Endothelial cell of umbilical vein (primary cell): ENCODE measurements around the gene RBM6. TPM values are rescaled to one million over a fixed set of nuclear protein-coding genes. Genes with fewer than 3 reads are reported as not detected.

Source experiments
- BruUV-seq: library from RNA; stranded (reverse); fragments of 400-500 nt; replicated peaks from 2 replicates; lab custom pipeline; 2021; lab: Mats Ljungman, UMichigan
- CTCF ChIA-PET: fragments of 300-600, 350-600 bp; sonication (Branson Sonifier 250); formaldehyde crosslinking; loops from one replicate; lab custom pipeline; 2021; ENCODE audit warnings: antibody characterized with exemption, inconsistent platforms; lab: Charles Lee
- POLR2A ChIA-PET: fragments of 300-600, 350-600 bp; sonication (Branson Sonifier 250); formaldehyde crosslinking; loops from one replicate; lab custom pipeline; 2021; ENCODE audit warnings: antibody characterized with exemption, inconsistent platforms; lab: Charles Lee
- DNase-seq: peaks from one replicate; pipeline ENCODE4 v3.0.0-alpha.2; 2011; ENCODE audit warnings: low read depth, low spot score
- FAIRE-seq: peaks from 2 replicates; lab custom pipeline; 2011; peaks lifted over from hg19 to GRCh38; lab: Jason Lieb, UNC
- H2AFZ ChIP-seq: 2 replicates; pipeline ENCODE4 v1.6.0; 2012; ENCODE audit warnings: low read depth, low read length, control low read depth, inconsistent platforms
- H3K27ac ChIP-seq: 2 replicates; pipeline ENCODE4 v1.5.1; 2011; ENCODE audit warnings: low read depth, mild to moderate bottlenecking, control low read depth, low read length, moderate library complexity; ENCODE audit not compliant: insufficient read depth
- H3K27me3 ChIP-seq, 2 experiments: 2 replicates each; pipeline versions ENCODE4 v1.6.0 to v1.6.1; 2011; ENCODE audit warnings: low read length in 2 of 2, mixed read lengths in 1 of 2; ENCODE audit not compliant: control insufficient read depth in 2 of 2, insufficient read depth in 2 of 2
- H3K36me3 ChIP-seq, 2 experiments: 2 replicates in 1 of 2; 3 replicates in 1 of 2; pipeline ENCODE4 v1.5.1; 2011; ENCODE audit warnings: low read length in 2 of 2, mild to moderate bottlenecking in 1 of 2, moderate library complexity in 1 of 2; ENCODE audit not compliant: control insufficient read depth in 2 of 2, insufficient read depth in 2 of 2; ENCODE audit errors: extremely low read depth in 1 of 2
- H3K4me1 ChIP-seq: 3 replicates; pipeline ENCODE4 v1.5.1; 2011; ENCODE audit warnings: mild to moderate bottlenecking, low read length; ENCODE audit not compliant: control insufficient read depth, insufficient read depth; ENCODE audit errors: extremely low read depth
- H3K4me2 ChIP-seq: 2 replicates; pipeline ENCODE4 v1.6.1; 2011; ENCODE audit warnings: low read length, control low read depth, mixed read lengths; ENCODE audit not compliant: insufficient read depth
- H3K4me3 ChIP-seq, 3 experiments: fragments of 200-600 bp in 1 of 3; sonication (generic), shearing (Covaris generic) in 1 of 3; replicated peaks in 1 of 3; 2 replicates each; pipeline ENCODE4 v1.5.1; 2011 to 2016; ENCODE audit warnings: control low read depth in 3 of 3, low read length in 3 of 3, mild to moderate bottlenecking in 2 of 3, inconsistent platforms in 1 of 3, low read depth in 1 of 3, moderate library complexity in 1 of 3; ENCODE audit not compliant: insufficient read depth in 1 of 3
- H3K79me2 ChIP-seq: 2 replicates; pipeline ENCODE4 v1.6.0; 2012; ENCODE audit warnings: low read length, inconsistent platforms; ENCODE audit not compliant: control insufficient read depth, insufficient read depth
- H3K9ac ChIP-seq: replicated peaks from 2 replicates; pipeline ENCODE3; 2011; ENCODE audit warnings: low read length, control low read depth; ENCODE audit not compliant: insufficient read depth; ENCODE audit errors: extremely low read depth
- H3K9me1 ChIP-seq: replicated peaks from 3 replicates; pipeline ENCODE4 v1.6.0; 2011; ENCODE audit warnings: mild to moderate bottlenecking, low read length; ENCODE audit not compliant: control insufficient read depth, insufficient read depth; ENCODE audit errors: extremely low read depth
- H3K9me3 ChIP-seq: replicated peaks from 2 replicates; pipeline ENCODE4 v1.5.1; 2012; ENCODE audit warnings: low read length, inconsistent platforms; ENCODE audit not compliant: control insufficient read depth, insufficient read depth
- H4K20me1 ChIP-seq: replicated peaks from 2 replicates; pipeline ENCODE3; 2011; ENCODE audit warnings: mild to moderate bottlenecking, low read length; ENCODE audit not compliant: control insufficient read depth, insufficient read depth; ENCODE audit errors: extremely low read depth
- EZH2 ChIP-seq: IDR thresholded peaks from 2 replicates; pipeline ENCODE4 v1.6.1; 2012; ENCODE audit warnings: borderline replicate concordance, low read depth, mild to moderate bottlenecking, moderate library complexity, low read length, inconsistent platforms; ENCODE audit not compliant: severe bottlenecking
- FOS ChIP-seq: IDR thresholded peaks from 2 replicates; pipeline ENCODE4 v1.6.1; 2011; ENCODE audit warnings: mild to moderate bottlenecking, low read length, moderate library complexity, borderline replicate concordance; ENCODE audit not compliant: insufficient read depth
- GATA2 ChIP-seq: IDR thresholded peaks from 2 replicates; pipeline ENCODE4 v1.7.0; 2011; ENCODE audit warnings: low read depth, mild to moderate bottlenecking, moderate library complexity, mixed read lengths, low read length; ENCODE audit not compliant: insufficient read length, insufficient read depth
- JUN ChIP-seq: IDR thresholded peaks from 2 replicates; pipeline ENCODE4 v1.6.1; 2011; ENCODE audit warnings: borderline replicate concordance, low read depth; ENCODE audit not compliant: insufficient read length, insufficient read depth
- MYC ChIP-seq: IDR thresholded peaks from one replicate; pipeline ENCODE4 v1.6.1; 2011; ENCODE audit warnings: mild to moderate bottlenecking, low read depth, low read length
- POLR2A ChIP-seq: IDR thresholded peaks from 2 replicates; pipeline ENCODE4 v1.6.1; 2012; ENCODE audit warnings: low read depth, mild to moderate bottlenecking, control low read depth, low read length
- POLR2AphosphoS5 ChIP-seq: IDR thresholded peaks from 2 replicates; pipeline ENCODE4 v1.6.1; 2012; ENCODE audit warnings: low read depth, mild to moderate bottlenecking, control low read depth, low read length, moderate library complexity; ENCODE audit not compliant: insufficient read depth
- dilution Hi-C: fragments of 300-500 bp; cut with MboI; formaldehyde crosslinking; loops from one replicate; pipeline ENCODE4 v1.15.0; 2019; ENCODE audit warnings: low sequenced_read_pairs; ENCODE audit not compliant: extremely low pct_ligation_motif_present
- intact Hi-C: fragments of 100-400 bp; cut with micrococcal nuclease; formaldehyde crosslinking; loops from one replicate; pipeline ENCODE4 v1.10.0; 2022
- polyA plus RNA-seq, 4 experiments: library from polyadenylated mRNA; depleted of rRNA in 3 of 4; stranded (reverse) in 3 of 4; unstranded in 1 of 4; fragments of >200 nt; gene quantifications; 2 replicates each; pipeline versions ENCODE4 v1.2.1 to v1.2.3, GENCODE V29; 2011 to 2012; ENCODE audit warnings: missing spikeins in 1 of 4
- total RNA-seq: library from RNA; stranded (reverse); gene quantifications from 2 replicates; pipeline ENCODE4 v1.2.3, GENCODE V29; 2021
- TF ChIP-seq, protein P1 (sequence below): IDR thresholded peaks from 2 replicates; pipeline ENCODE4 v1.6.1; 2011; ENCODE audit not compliant: insufficient read depth, insufficient read length
- TF ChIP-seq, protein P2 (sequence below), 2 donors: IDR thresholded peaks; 1 replicate in 1 of 2; 2 replicates in 1 of 2; pipeline ENCODE4 v1.5.1; 2011; ENCODE audit warnings: low read length in 2 of 2, mild to moderate bottlenecking in 2 of 2, moderate library complexity in 2 of 2, control low read depth in 1 of 2, inconsistent platforms in 1 of 2, low read depth in 1 of 2; ENCODE audit not compliant: insufficient read depth in 1 of 2; ENCODE audit errors: extremely low read depth in 1 of 2

RBM6 gene
- total and polyA plus RNA-seq, 2 donors (not counting 3 experiments of a cell fraction or from before 2014, with no cell fraction given) = 30.4 to 94.5 TPM

DNA sequence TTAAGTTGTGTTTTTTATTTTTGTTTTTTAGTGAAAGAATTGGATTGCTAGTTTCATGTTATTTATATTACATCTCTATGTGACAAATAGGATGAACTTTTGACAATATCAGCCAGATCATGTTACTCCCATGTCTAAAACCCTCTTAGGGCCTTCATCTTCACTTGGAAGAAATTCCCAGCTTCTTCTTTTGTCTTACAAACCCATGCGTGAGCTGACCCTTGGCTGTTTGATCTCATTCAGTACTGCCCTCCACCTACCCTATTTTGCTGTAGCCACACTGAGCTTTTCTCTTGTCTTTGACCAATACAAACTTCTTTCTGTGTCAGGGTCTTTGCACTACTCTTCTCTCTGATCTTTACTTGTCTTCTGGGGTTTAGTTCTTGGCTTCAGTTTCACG is 37.0 kb downstream of the RBM6 start:
- no peak for DNase-seq
- Histone ChIP-seq H3K27ac (no peak overlapping the region), H3K4me2 (no peak overlapping the region), H3K9ac (no peak overlapping the region), H3K27me3 (no peaks in the 10 kb centered on the region), H3K79me2 (peaks cover 5% of the 10 kb centered on the region), H3K36me3 (peaks cover 2 to 14% of the 10 kb centered on the region in 2 experiments), H2AFZ (no peak overlapping the region), H3K4me1 (no peaks in the 10 kb centered on the region), H3K9me3 (no peaks in the 10 kb centered on the region), H3K9me1 (no peaks in the 10 kb centered on the region), H3K4me3 (no peak overlapping the region), H4K20me1 (peaks cover 2% of the 10 kb centered on the region)
- ChIA-PET CTCF (interaction anchor here (2.2 kb wide), 1 partner anchor 15 kb away, joined by 6 read pairs; no protein-coding TSS in a partner anchor), POLR2A (no interaction called here)
- no TSS peak for BruUV-seq
- FAIRE-seq = no peak
- dilution Hi-C loops (no loop called here), intact Hi-C loops (no loop called here)
- TF ChIP-seq FOS (no peak), EZH2 (no peak), MYC (no peak), GATA2 (no peak), JUN (no peak), POLR2A (no peak), POLR2AphosphoS5 (no peak)
- TF ChIP-seq, protein P1, sequence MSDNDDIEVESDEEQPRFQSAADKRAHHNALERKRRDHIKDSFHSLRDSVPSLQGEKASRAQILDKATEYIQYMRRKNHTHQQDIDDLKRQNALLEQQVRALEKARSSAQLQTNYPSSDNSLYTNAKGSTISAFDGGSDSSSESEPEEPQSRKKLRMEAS = no peak
- TF ChIP-seq, protein P2, sequence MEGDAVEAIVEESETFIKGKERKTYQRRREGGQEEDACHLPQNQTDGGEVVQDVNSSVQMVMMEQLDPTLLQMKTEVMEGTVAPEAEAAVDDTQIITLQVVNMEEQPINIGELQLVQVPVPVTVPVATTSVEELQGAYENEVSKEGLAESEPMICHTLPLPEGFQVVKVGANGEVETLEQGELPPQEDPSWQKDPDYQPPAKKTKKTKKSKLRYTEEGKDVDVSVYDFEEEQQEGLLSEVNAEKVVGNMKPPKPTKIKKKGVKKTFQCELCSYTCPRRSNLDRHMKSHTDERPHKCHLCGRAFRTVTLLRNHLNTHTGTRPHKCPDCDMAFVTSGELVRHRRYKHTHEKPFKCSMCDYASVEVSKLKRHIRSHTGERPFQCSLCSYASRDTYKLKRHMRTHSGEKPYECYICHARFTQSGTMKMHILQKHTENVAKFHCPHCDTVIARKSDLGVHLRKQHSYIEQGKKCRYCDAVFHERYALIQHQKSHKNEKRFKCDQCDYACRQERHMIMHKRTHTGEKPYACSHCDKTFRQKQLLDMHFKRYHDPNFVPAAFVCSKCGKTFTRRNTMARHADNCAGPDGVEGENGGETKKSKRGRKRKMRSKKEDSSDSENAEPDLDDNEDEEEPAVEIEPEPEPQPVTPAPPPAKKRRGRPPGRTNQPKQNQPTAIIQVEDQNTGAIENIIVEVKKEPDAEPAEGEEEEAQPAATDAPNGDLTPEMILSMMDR (IDR thresholded peaks at IDR 0.05; ENCODE audit: extremely low read depth in 1 of 2, insufficient read depth in 1 of 2, low read depth in 1 of 2, low read length in 2 of 2) = no peak
